GM12878 (cell line): ENCODE data around the gene IER5. TPM values are rescaled to one million over a fixed set of nuclear protein-coding genes. Genes with fewer than 3 reads are reported as not detected.
"Not testable (repeated sequence)": the region's sequence is repeated elsewhere in the genome, so short reads cannot be mapped to it uniquely, and the experiment has no call there.

Source experiments
- ATAC-seq: fragments of 200-7000 bp; cut with Tn5 transposase; 3 replicates; pipeline ENCODE4 v1.9.1; 2020; ENCODE audit warnings: mild to moderate bottlenecking, moderate library complexity
- BruUV-seq: library from RNA; stranded (reverse); fragments of 400-500 nt; replicated peaks from 2 replicates; lab custom pipeline; 2021; lab: Mats Ljungman, UMichigan
- CTCF ChIA-PET: fragments of 300-600 bp; sonication (Branson Sonifier 250); formaldehyde crosslinking; extraction: SDS; loops from one replicate; lab custom pipeline; 2021; ENCODE audit warnings: inconsistent platforms; lab: Yijun Ruan, JAX
- POLR2A ChIA-PET: fragments of 350-600 bp; formaldehyde crosslinking; extraction: SDS; loops from one replicate; lab custom pipeline; 2021; ENCODE audit warnings: inconsistent platforms; lab: Charles Lee
- RAD21 ChIA-PET: fragments of 300-600 bp; sonication (Branson Sonifier 250); formaldehyde crosslinking; loops from one replicate; lab custom pipeline; 2023; ENCODE audit warnings: antibody characterized with exemption; ENCODE audit not compliant: unreplicated experiment; lab: Charles Lee
- SMC1A ChIA-PET: fragments of 300-600 bp; sonication (Branson Sonifier 250); formaldehyde crosslinking; loops from one replicate; lab custom pipeline; 2023; ENCODE audit not compliant: unreplicated experiment, uncharacterized antibody; lab: Charles Lee
- DNase-seq: peaks from one replicate; pipeline ENCODE4 v3.0.0-alpha.2; 2011; ENCODE audit warnings: low read depth, low spot score
- FAIRE-seq: peaks from 3 replicates; lab custom pipeline; 2011; peaks lifted over from hg19 to GRCh38; lab: Jason Lieb, UNC
- H2AFZ ChIP-seq: 2 replicates; pipeline ENCODE4 v1.6.0; 2011; ENCODE audit warnings: low read depth, low read length, control low read depth; ENCODE audit not compliant: control insufficient read depth
- H3K27ac ChIP-seq: 2 replicates; pipeline ENCODE4 v1.5.1; 2011; ENCODE audit warnings: control low read depth; ENCODE audit not compliant: control insufficient read depth, insufficient read depth
- H3K27me3 ChIP-seq, 2 experiments: replicated peaks in 1 of 2; 2 replicates each; pipeline versions ENCODE4 v1.6.0 to v1.6.1; 2011; ENCODE audit warnings: low read length in 1 of 2; ENCODE audit not compliant: control insufficient read depth in 2 of 2, insufficient read depth in 2 of 2
- H3K36me3 ChIP-seq, 2 experiments: 2 replicates each; pipeline ENCODE4 v1.5.1; 2011; ENCODE audit warnings: low read length in 1 of 2; ENCODE audit not compliant: control insufficient read depth in 2 of 2, insufficient read depth in 2 of 2
- H3K4me1 ChIP-seq: 2 replicates; pipeline ENCODE4 v1.6.1; 2011; ENCODE audit warnings: mild to moderate bottlenecking, low read length, moderate library complexity, mixed read lengths; ENCODE audit not compliant: control insufficient read depth, insufficient read depth
- H3K4me2 ChIP-seq: 2 replicates; pipeline ENCODE4 v1.6.0; 2011; ENCODE audit warnings: control low read depth; ENCODE audit not compliant: control insufficient read depth, insufficient read depth
- H3K4me3 ChIP-seq: fragments of 200-600 bp; sonication (generic); 2 replicates; pipeline ENCODE4 v1.5.1; 2016
- H3K79me2 ChIP-seq: 2 replicates; pipeline ENCODE4 v1.6.0; 2011; ENCODE audit warnings: low read length; ENCODE audit not compliant: control insufficient read depth, insufficient read depth
- H3K9ac ChIP-seq: 2 replicates; pipeline ENCODE4 v1.8.0; 2011; ENCODE audit warnings: low read length, control low read depth, mixed read lengths; ENCODE audit not compliant: control insufficient read depth, insufficient read depth
- H3K9me3 ChIP-seq: replicated peaks from 3 replicates; pipeline ENCODE4 v1.5.1; 2011; ENCODE audit warnings: mild to moderate bottlenecking, low read length; ENCODE audit not compliant: control insufficient read depth, insufficient read depth
- H4K20me1 ChIP-seq: 2 replicates; pipeline ENCODE4 v1.6.0; 2011; ENCODE audit not compliant: control insufficient read depth, insufficient read depth
- IRF4 ChIP-seq: IDR thresholded peaks from 2 replicates; pipeline ENCODE4 v1.6.1; 2011; ENCODE audit warnings: low read depth, low read length
- RB1 ChIP-seq: fragments of 450-650 bp; formaldehyde crosslinking; IDR thresholded peaks from 2 replicates; pipeline ENCODE4 v1.6.1; 2017; ENCODE audit warnings: mild to moderate bottlenecking, borderline replicate concordance
- WGBS: methylation state at CpG from one replicate; pipeline ENCODE4 v1.1.6; 2016; ENCODE audit warnings: low lambda C conversion rate; ENCODE audit not compliant: insufficient replicate concordance, insufficient coverage; ENCODE audit errors: missing lambda C conversion rate; 5-methylcytosine and 5-hydroxymethylcytosine counted together
- in situ Hi-C: fragments of 300-500 bp; cut with MboI; formaldehyde crosslinking; loops from 9 replicates; pipeline ENCODE4 v1.14.3; 2018; ENCODE audit warnings: mixed read lengths
- intact Hi-C: fragments of 100-400 bp; cut with micrococcal nuclease; formaldehyde crosslinking; loops from one replicate; pipeline ENCODE4 v1.14.2; 2022; ENCODE audit not compliant: unreplicated experiment
- polyA plus RNA-seq, 11 experiments: library from polyadenylated mRNA; depleted of rRNA in 4 of 11; unstranded in 6 of 11; stranded (reverse) in 5 of 11; fragments of >200 nt; fragmentation: Nextera tagmentation in 4 of 11; fragmentation: Illumina TruSeq in 1 of 11; extraction: Ambion mirVana in 4 of 11; extraction: Trizol in 1 of 11; gene quantifications; 1 replicate in 1 of 11; 2 replicates in 10 of 11; pipeline versions ENCODE4 v1.2.1 to v1.2.3, GENCODE V29; 2011 to 2016; ENCODE audit warnings: inconsistent platforms in 2 of 11, missing spikeins in 2 of 11, low read depth in 1 of 11
- total RNA-seq, 4 experiments: library from RNA; depleted of rRNA in 3 of 4; stranded (reverse); fragments of >200 nt in 3 of 4; fragmentation: Illumina TruSeq in 1 of 4; extraction: Trizol in 1 of 4; gene quantifications; 2 replicates each; pipeline versions ENCODE4 v1.2.1 to v1.2.3, GENCODE V29; 2013 to 2021
- TF ChIP-seq, protein P1 (sequence below): fragments of 450-650 bp; conservative IDR thresholded peaks from 2 replicates; pipeline ENCODE4 v1.6.1; 2017; ENCODE audit warnings: mild to moderate bottlenecking, moderate library complexity
- TF ChIP-seq, protein P2 (sequence below): IDR thresholded peaks from 2 replicates; pipeline ENCODE4 v1.6.1; 2012; ENCODE audit warnings: improper control_type of control experiment, low read depth, low read length; ENCODE audit not compliant: insufficient replicate concordance
- TF ChIP-seq, protein P3 (sequence below): IDR thresholded peaks from 2 replicates; pipeline ENCODE4 v1.6.1; 2012; ENCODE audit warnings: low read depth, low read length, improper control_type of control experiment
- TF ChIP-seq, protein P4 (sequence below): fragments of 450-650 bp; IDR thresholded peaks from 2 replicates; pipeline ENCODE4 v1.6.1; 2016; ENCODE audit warnings: mild to moderate bottlenecking

IER5 gene
- total and polyA plus RNA-seq, 10 of the 15 experiments (the other 5 are each of a cell fraction or from before 2014, with no cell fraction given): 4.3 to 75.2 (median 30.5) TPM

DNA sequence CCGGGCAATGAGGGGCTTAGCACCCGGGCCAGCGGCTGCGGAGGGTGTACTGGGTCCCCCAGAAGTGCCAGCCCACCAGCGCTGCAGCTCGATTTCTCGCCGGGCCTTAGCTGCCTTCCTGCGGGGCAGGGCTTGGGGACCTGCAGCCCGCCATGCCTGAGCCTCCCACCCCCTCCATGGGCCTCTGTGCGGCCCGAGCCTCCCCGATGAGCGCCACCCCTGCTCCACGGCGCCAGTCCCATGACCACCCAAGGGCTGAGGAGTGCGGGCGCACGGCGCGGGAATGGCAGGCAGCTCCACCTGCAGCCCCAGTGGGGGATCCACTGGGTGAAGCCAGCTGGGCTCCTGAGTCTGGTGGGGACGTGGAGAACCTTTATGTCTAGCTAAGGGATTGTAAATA is 42.6 kb upstream of the IER5 start:
- H3K9ac ChIP-seq, H3K36me3 ChIP-seq, BruUV-seq, H3K4me2 ChIP-seq, H3K27me3 ChIP-seq, DNase-seq, FAIRE-seq, H2AFZ ChIP-seq, H3K4me3 ChIP-seq, intact Hi-C loops, H3K27ac ChIP-seq, H3K9me3 ChIP-seq, H4K20me1 ChIP-seq, ATAC-seq, in situ Hi-C loops: not testable (repeated sequence)
- 94% methylated on average over 20 of the region's 22 CpGs for WGBS
- H3K4me1 ChIP-seq: peaks cover 20% of the 10 kb centered on the region
- SMC1A ChIA-PET: interaction anchor here (2.1 to 10.3 kb wide), 2 partner anchors 32 to 96 kb away, joined by 8 to 85 read pairs; no protein-coding TSS in a partner anchor
- H3K79me2 ChIP-seq: peaks cover 15% of the 10 kb centered on the region
- RAD21 ChIA-PET: interaction anchor here (1.4 to 3.8 kb wide), 3 partner anchors 12 to 96 kb away, joined by 3 to 26 read pairs (median 4); no protein-coding TSS in a partner anchor
- CTCF ChIA-PET: interaction anchor here (0.6 to 13.7 kb wide), 6 partner anchors 9 to 884 kb away, joined by 3 to 321 read pairs (median 6); no protein-coding TSS in a partner anchor
- POLR2A ChIA-PET: interaction anchor here (1.6 to 1.7 kb wide), 2 partner anchors 11 to 45 kb away, joined by 4 to 6 read pairs; no protein-coding TSS in a partner anchor

DNA sequence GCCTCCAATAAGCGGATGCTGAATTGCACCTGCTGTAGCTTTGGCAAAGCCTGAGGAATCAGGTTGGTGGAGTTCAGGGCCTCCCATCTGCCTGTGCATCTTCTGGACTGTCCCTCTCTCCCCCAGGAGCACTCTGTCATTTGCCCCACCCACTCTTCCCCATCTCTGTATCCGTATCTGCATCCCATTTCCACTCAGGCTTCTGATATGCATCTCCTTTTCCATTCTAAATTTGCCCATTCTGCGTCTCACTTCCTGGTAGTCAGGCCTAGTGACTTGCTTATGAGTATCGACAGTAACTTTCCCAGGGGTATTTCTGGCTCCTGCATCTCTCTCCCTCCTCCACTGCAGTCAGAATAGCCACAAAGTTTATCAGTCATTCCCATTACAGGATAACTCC is 39.1 kb upstream of the IER5 start:
- ATAC-seq (no peak), DNase-seq (no peak), FAIRE-seq (no peak)
- H3K4me1 ChIP-seq: peaks cover 7% of the 10 kb centered on the region
- peaks cover 5% of the 10 kb centered on the region for H3K79me2 ChIP-seq
- no peaks in the 10 kb centered on the region for H3K9me3 ChIP-seq
- no peak overlapping the region for H3K9ac ChIP-seq
- H3K4me3 ChIP-seq: no peak overlapping the region
- ChIA-PET RAD21 (no interaction called here), POLR2A (no interaction called here), SMC1A (no interaction called here), CTCF (interaction anchor here (0.7 to 1.5 kb wide), 2 partner anchors 35 to 92 kb away, joined by 3 to 6 read pairs; no protein-coding TSS in a partner anchor)
- in situ Hi-C loops: no loop called here
- TF ChIP-seq, protein P1, sequence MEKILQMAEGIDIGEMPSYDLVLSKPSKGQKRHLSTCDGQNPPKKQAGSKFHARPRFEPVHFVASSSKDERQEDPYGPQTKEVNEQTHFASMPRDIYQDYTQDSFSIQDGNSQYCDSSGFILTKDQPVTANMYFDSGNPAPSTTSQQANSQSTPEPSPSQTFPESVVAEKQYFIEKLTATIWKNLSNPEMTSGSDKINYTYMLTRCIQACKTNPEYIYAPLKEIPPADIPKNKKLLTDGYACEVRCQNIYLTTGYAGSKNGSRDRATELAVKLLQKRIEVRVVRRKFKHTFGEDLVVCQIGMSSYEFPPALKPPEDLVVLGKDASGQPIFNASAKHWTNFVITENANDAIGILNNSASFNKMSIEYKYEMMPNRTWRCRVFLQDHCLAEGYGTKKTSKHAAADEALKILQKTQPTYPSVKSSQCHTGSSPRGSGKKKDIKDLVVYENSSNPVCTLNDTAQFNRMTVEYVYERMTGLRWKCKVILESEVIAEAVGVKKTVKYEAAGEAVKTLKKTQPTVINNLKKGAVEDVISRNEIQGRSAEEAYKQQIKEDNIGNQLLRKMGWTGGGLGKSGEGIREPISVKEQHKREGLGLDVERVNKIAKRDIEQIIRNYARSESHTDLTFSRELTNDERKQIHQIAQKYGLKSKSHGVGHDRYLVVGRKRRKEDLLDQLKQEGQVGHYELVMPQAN: no peak
- TF ChIP-seq RB1 (no peak), IRF4 (no peak)
- TF ChIP-seq, protein P2, sequence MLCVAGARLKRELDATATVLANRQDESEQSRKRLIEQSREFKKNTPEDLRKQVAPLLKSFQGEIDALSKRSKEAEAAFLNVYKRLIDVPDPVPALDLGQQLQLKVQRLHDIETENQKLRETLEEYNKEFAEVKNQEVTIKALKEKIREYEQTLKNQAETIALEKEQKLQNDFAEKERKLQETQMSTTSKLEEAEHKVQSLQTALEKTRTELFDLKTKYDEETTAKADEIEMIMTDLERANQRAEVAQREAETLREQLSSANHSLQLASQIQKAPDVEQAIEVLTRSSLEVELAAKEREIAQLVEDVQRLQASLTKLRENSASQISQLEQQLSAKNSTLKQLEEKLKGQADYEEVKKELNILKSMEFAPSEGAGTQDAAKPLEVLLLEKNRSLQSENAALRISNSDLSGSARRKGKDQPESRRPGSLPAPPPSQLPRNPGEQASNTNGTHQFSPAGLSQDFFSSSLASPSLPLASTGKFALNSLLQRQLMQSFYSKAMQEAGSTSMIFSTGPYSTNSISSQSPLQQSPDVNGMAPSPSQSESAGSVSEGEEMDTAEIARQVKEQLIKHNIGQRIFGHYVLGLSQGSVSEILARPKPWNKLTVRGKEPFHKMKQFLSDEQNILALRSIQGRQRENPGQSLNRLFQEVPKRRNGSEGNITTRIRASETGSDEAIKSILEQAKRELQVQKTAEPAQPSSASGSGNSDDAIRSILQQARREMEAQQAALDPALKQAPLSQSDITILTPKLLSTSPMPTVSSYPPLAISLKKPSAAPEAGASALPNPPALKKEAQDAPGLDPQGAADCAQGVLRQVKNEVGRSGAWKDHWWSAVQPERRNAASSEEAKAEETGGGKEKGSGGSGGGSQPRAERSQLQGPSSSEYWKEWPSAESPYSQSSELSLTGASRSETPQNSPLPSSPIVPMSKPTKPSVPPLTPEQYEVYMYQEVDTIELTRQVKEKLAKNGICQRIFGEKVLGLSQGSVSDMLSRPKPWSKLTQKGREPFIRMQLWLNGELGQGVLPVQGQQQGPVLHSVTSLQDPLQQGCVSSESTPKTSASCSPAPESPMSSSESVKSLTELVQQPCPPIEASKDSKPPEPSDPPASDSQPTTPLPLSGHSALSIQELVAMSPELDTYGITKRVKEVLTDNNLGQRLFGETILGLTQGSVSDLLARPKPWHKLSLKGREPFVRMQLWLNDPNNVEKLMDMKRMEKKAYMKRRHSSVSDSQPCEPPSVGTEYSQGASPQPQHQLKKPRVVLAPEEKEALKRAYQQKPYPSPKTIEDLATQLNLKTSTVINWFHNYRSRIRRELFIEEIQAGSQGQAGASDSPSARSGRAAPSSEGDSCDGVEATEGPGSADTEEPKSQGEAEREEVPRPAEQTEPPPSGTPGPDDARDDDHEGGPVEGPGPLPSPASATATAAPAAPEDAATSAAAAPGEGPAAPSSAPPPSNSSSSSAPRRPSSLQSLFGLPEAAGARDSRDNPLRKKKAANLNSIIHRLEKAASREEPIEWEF: no peak
- TF ChIP-seq, protein P3, sequence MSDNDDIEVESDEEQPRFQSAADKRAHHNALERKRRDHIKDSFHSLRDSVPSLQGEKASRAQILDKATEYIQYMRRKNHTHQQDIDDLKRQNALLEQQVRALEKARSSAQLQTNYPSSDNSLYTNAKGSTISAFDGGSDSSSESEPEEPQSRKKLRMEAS: no peak
- TF ChIP-seq, protein P4, sequence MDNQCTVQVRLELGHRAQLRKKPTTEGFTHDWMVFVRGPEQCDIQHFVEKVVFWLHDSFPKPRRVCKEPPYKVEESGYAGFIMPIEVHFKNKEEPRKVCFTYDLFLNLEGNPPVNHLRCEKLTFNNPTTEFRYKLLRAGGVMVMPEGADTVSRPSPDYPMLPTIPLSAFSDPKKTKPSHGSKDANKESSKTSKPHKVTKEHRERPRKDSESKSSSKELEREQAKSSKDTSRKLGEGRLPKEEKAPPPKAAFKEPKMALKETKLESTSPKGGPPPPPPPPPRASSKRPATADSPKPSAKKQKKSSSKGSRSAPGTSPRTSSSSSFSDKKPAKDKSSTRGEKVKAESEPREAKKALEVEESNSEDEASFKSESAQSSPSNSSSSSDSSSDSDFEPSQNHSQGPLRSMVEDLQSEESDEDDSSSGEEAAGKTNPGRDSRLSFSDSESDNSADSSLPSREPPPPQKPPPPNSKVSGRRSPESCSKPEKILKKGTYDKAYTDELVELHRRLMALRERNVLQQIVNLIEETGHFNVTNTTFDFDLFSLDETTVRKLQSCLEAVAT: no peak
- BruUV-seq: no TSS peak
- H2AFZ ChIP-seq: no peak overlapping the region
- H3K27ac ChIP-seq: no peak overlapping the region
- 98% methylated on average over 4 of the region's 4 CpGs for WGBS
- peaks cover 0 to 24% of the 10 kb centered on the region in 2 experiments; a peak in 3 of 4 replicates for H3K36me3 ChIP-seq
- H3K27me3 ChIP-seq: no peaks in the 10 kb centered on the region
- intact Hi-C loops: no loop called here
- H4K20me1 ChIP-seq: no peaks in the 10 kb centered on the region
- H3K4me2 ChIP-seq: no peak overlapping the region
